A549 (cell line): ENCODE measurements around the gene AICDA. TPM values are rescaled to one million over a fixed set of nuclear protein-coding genes. Genes with fewer than 3 reads are reported as not detected.

Experiments
- ATAC-seq, 2 experiments: fragments of 200-7000 bp in 1 of 2; fragments of >200 bp in 1 of 2; cut with Nextera tagmentation in 1 of 2; cut with Tn5 transposase in 1 of 2; 3 replicates each; pipeline versions ENCODE4 v1.8.0 to v1.9.1; 2018 to 2020; ENCODE audit warnings: mild to moderate bottlenecking in 1 of 2, moderate library complexity in 1 of 2
- CTCF ChIA-PET: fragments of 300-600 bp; sonication (Branson Sonifier 250); formaldehyde crosslinking; extraction: SDS; loops from one replicate; lab custom pipeline; 2021; ENCODE audit warnings: antibody characterized with exemption, inconsistent platforms; lab: Yijun Ruan, JAX
- POLR2A ChIA-PET: fragments of 350-600 bp; formaldehyde crosslinking; extraction: SDS; loops from one replicate; lab custom pipeline; 2021; ENCODE audit warnings: antibody characterized with exemption, inconsistent platforms; lab: Yijun Ruan, JAX
- DNase-seq, 2 experiments: peaks; one replicate each; pipeline versions ENCODE4 v3.0.0 to v3.0.0-alpha.2; 2011 to 2016; ENCODE audit warnings: low read depth in 1 of 2, low spot score in 1 of 2
- FAIRE-seq: peaks from 2 replicates; lab custom pipeline; 2011; peaks lifted over from hg19 to GRCh38; lab: Jason Lieb, UNC
- H3K27ac ChIP-seq, 2 experiments: fragments of >200 bp; sonication (Bioruptor Twin); formaldehyde crosslinking; 3 replicates each; pipeline ENCODE4 v1.5.1; 2016 to 2017
- H3K4me1 ChIP-seq: fragments of >200 bp; sonication (Bioruptor Twin); formaldehyde crosslinking; 3 replicates; pipeline ENCODE4 v1.6.1; 2016
- H3K4me2 ChIP-seq: fragments of >200 bp; sonication (Bioruptor Twin); formaldehyde crosslinking; 3 replicates; pipeline ENCODE4 v1.6.1; 2016
- H3K4me3 ChIP-seq: fragments of >200 bp; sonication (Bioruptor Twin); formaldehyde crosslinking; 3 replicates; pipeline ENCODE4 v1.5.1; 2016
- H3K9me3 ChIP-seq: fragments of >200 bp; sonication (Bioruptor Twin); formaldehyde crosslinking; 3 replicates; pipeline ENCODE4 v1.6.1; 2016
- CBX8 ChIP-seq: fragments of 200-600 bp; sonication (generic); IDR thresholded peaks from 2 replicates; pipeline ENCODE4 v1.6.1; 2016
- CEBPB ChIP-seq, 2 experiments: fragments of >200 bp in 1 of 2; sonication (Bioruptor Twin) in 1 of 2; formaldehyde crosslinking in 1 of 2; IDR thresholded peaks; 2 replicates each; pipeline ENCODE4 v1.6.1; 2012 to 2016
- EHF ChIP-seq: fragments of 250-450 bp; sonication (Bioruptor Pico); IDR thresholded peaks from 2 replicates; pipeline ENCODE4 v1.5.0; 2020; ENCODE audit warnings: mild to moderate bottlenecking
- HEYL ChIP-seq: fragments of 250-450 bp; sonication (Bioruptor Pico); IDR thresholded peaks from 2 replicates; pipeline ENCODE4 v1.8.0; 2021; ENCODE audit warnings: mild to moderate bottlenecking, moderate library complexity
- HOXA7 ChIP-seq: fragments of 250-450 bp; sonication (Bioruptor Pico); IDR thresholded peaks from 2 replicates; pipeline ENCODE4 v1.5.0; 2020; ENCODE audit warnings: mild to moderate bottlenecking, moderate library complexity
- HOXB5 ChIP-seq: fragments of 250-450 bp; sonication (Bioruptor Pico); IDR thresholded peaks from 2 replicates; pipeline ENCODE4 v1.5.0; 2020; ENCODE audit warnings: mild to moderate bottlenecking, moderate library complexity
- MAFK ChIP-seq: fragments of 450-650 bp; IDR thresholded peaks from 2 replicates; pipeline ENCODE4 v1.6.1; 2014; ENCODE audit not compliant: partially characterized antibody
- MYC ChIP-seq: IDR thresholded peaks from 2 replicates; pipeline ENCODE4 v1.6.1; 2012; ENCODE audit warnings: mild to moderate bottlenecking, inconsistent platforms, low read length, improper control_type of control experiment, borderline replicate concordance
- NFE2L2 ChIP-seq: fragments of 150-350 bp; conservative IDR thresholded peaks from 2 replicates; pipeline ENCODE4 v1.6.1; 2014; ENCODE audit warnings: low read length
- POLR2A ChIP-seq: IDR thresholded peaks from 2 replicates; pipeline ENCODE4 v1.6.1; 2012; ENCODE audit warnings: mild to moderate bottlenecking, low read length
- POLR2AphosphoS2 ChIP-seq: conservative IDR thresholded peaks from 2 replicates; pipeline ENCODE4 v1.6.1; 2012; ENCODE audit warnings: low read length, improper control_type of control experiment, inconsistent platforms
- RARB ChIP-seq: fragments of 250-450 bp; sonication (Bioruptor Pico); IDR thresholded peaks from 2 replicates; pipeline ENCODE4 v1.8.0; 2021; ENCODE audit warnings: mild to moderate bottlenecking, moderate library complexity
- RCOR1 ChIP-seq: fragments of 150-350 bp; IDR thresholded peaks from 2 replicates; pipeline ENCODE4 v1.6.1; 2014; ENCODE audit warnings: antibody characterized with exemption, low read length, low read depth
- TP53 ChIP-seq: fragments of 250-450 bp; sonication (Bioruptor Pico); IDR thresholded peaks from 2 replicates; pipeline ENCODE4 v1.5.0; 2021; ENCODE audit warnings: mild to moderate bottlenecking, moderate library complexity
- USF2 ChIP-seq: fragments of 450-650 bp; IDR thresholded peaks from 2 replicates; pipeline ENCODE4 v1.6.1; 2014; ENCODE audit warnings: antibody characterized with exemption
- ZFP36 ChIP-seq: fragments of 450-650 bp; IDR thresholded peaks from 2 replicates; pipeline ENCODE4 v1.6.1; 2014; ENCODE audit warnings: borderline replicate concordance; ENCODE audit not compliant: partially characterized antibody
- WGBS: methylation state at CpG from one replicate; pipeline ENCODE4 v1.1.6; 2017; ENCODE audit errors: missing lambda C conversion rate; 5-methylcytosine and 5-hydroxymethylcytosine counted together
- polyA plus RNA-seq, 4 experiments: library from polyadenylated mRNA; depleted of rRNA in 3 of 4; stranded (reverse); fragments of >200 nt; fragmentation: RNase III in 1 of 4; extraction: RNeasy Plus Mini Kit Qiagen cat#74134 plus additional on column Dnase treatment in 1 of 4; gene quantifications; 2 replicates in 3 of 4; 3 replicates in 1 of 4; pipeline ENCODE4 v1.2.3, GENCODE V29; 2011 to 2017
- TF ChIP-seq, protein P1 (sequence below): fragments of >200 bp; sonication (Bioruptor Twin); formaldehyde crosslinking; IDR thresholded peaks from 2 replicates; pipeline ENCODE4 v1.6.1; 2016
- TF ChIP-seq, protein P2 (sequence below): fragments of 200-600 bp; sonication (generic); IDR thresholded peaks from 2 replicates; pipeline ENCODE4 v1.6.1; 2016; ENCODE audit warnings: antibody characterized with exemption, mild to moderate bottlenecking, moderate library complexity
- TF ChIP-seq, protein P3 (sequence below): fragments of >200 bp; sonication (Bioruptor Twin); formaldehyde crosslinking; IDR thresholded peaks from 3 replicates; pipeline ENCODE4 v1.6.1; 2016
- TF ChIP-seq, protein P4 (sequence below): IDR thresholded peaks from 2 replicates; pipeline ENCODE4 v1.6.1; 2012; ENCODE audit warnings: low read depth, borderline replicate concordance

The AICDA gene
- polyA plus RNA-seq, 2 of the 4 experiments (the other 2 are of a cell fraction), result 0.05 to 0.16 TPM

DNA sequence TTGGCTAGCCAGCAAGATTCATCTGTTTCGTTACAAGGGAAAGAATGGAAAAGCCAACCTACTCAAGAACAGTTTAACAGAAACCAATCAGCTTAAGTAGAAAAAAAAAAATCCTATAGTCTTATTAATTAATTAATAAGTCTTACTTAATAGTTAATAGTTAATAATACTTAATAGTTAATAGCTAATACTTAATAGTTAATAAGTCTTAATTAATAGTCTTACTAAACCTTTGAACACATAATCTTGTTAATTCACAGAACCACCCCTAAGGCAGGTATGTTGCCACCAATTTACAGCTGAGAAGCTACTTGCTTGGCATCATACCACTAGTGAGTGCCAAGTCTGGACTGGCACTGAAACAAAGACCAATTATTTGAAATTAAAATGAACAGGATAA, 30.1 kb upstream of the AICDA start:
- TF ChIP-seq EHF (no peak), USF2 (no peak), POLR2AphosphoS2 (no peak), POLR2A (no peak), RARB (CRISPR knock-in tag) (no peak), NFE2L2 (no peak)
- TF ChIP-seq, protein P1, sequence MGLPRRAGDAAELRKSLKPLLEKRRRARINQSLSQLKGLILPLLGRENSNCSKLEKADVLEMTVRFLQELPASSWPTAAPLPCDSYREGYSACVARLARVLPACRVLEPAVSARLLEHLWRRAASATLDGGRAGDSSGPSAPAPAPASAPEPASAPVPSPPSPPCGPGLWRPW, result no peak
- TF ChIP-seq, protein P2, sequence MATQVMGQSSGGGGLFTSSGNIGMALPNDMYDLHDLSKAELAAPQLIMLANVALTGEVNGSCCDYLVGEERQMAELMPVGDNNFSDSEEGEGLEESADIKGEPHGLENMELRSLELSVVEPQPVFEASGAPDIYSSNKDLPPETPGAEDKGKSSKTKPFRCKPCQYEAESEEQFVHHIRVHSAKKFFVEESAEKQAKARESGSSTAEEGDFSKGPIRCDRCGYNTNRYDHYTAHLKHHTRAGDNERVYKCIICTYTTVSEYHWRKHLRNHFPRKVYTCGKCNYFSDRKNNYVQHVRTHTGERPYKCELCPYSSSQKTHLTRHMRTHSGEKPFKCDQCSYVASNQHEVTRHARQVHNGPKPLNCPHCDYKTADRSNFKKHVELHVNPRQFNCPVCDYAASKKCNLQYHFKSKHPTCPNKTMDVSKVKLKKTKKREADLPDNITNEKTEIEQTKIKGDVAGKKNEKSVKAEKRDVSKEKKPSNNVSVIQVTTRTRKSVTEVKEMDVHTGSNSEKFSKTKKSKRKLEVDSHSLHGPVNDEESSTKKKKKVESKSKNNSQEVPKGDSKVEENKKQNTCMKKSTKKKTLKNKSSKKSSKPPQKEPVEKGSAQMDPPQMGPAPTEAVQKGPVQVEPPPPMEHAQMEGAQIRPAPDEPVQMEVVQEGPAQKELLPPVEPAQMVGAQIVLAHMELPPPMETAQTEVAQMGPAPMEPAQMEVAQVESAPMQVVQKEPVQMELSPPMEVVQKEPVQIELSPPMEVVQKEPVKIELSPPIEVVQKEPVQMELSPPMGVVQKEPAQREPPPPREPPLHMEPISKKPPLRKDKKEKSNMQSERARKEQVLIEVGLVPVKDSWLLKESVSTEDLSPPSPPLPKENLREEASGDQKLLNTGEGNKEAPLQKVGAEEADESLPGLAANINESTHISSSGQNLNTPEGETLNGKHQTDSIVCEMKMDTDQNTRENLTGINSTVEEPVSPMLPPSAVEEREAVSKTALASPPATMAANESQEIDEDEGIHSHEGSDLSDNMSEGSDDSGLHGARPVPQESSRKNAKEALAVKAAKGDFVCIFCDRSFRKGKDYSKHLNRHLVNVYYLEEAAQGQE, result no peak
- TF ChIP-seq, protein P3, sequence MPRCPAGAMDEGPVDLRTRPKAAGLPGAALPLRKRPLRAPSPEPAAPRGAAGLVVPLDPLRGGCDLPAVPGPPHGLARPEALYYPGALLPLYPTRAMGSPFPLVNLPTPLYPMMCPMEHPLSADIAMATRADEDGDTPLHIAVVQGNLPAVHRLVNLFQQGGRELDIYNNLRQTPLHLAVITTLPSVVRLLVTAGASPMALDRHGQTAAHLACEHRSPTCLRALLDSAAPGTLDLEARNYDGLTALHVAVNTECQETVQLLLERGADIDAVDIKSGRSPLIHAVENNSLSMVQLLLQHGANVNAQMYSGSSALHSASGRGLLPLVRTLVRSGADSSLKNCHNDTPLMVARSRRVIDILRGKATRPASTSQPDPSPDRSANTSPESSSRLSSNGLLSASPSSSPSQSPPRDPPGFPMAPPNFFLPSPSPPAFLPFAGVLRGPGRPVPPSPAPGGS, result no peak
- FAIRE-seq, result no peak
- Histone ChIP-seq H3K4me3 (no peak overlapping the region), H3K9me3 (no peaks in the 10 kb centered on the region), H3K4me1 (no peaks in the 10 kb centered on the region), H3K27ac (no peak overlapping the region), H3K4me2 (no peak overlapping the region)
- ATAC-seq, result no peak
- no peak for DNase-seq
- 85% methylated on average over 1 of the region's 1 CpG for WGBS
- POLR2A ChIA-PET, result interaction anchor here (0.7 kb wide), 1 partner anchor 307 kb away, joined by 3 read pairs; no protein-coding TSS in a partner anchor
- CTCF ChIA-PET, result interaction anchor here (0.5 to 1.2 kb wide), 7 partner anchors 12 to 248 kb away, joined by 3 to 6 read pairs (median 3); no protein-coding TSS in a partner anchor

DNA sequence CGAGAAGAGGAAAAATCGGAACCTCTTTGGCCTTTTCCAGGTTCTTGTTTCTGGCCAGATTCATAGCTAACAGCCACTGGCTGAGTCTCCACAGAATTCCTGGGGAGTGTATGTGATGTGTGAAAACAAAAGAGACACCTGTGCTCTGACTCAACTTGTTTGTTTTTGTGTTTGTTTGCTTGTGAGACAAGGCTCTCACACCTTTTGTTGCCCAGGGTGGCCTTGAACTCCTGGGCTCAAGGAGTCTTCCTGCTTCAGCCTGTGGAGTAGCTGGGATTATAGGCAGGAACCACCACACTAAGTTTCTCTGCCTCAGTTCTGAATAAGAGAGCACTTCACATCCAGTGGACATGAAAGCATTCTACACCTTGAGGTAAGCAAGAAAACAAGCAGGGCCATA, 27.3 kb upstream of the AICDA start:
- no peak for TF ChIP-seq RCOR1
- no peak for TF ChIP-seq TP53
- TF ChIP-seq ZFP36, result no peak
- no peak for TF ChIP-seq HOXB5
- ChIA-PET CTCF (interaction anchor here (0.6 to 1.4 kb wide), 3 partner anchors 92 to 1038 kb away, joined by 3 read pairs; no protein-coding TSS in a partner anchor), POLR2A (no interaction called here)
- H3K4me3 ChIP-seq, result no peak overlapping the region
- no peak overlapping the region for H3K27ac ChIP-seq
- H3K9me3 ChIP-seq, result no peaks in the 10 kb centered on the region
- 67% methylated on average over 2 of the region's 2 CpGs for WGBS
- H3K4me1 ChIP-seq, result no peaks in the 10 kb centered on the region
- DNase-seq (no peak), ATAC-seq (no peak), FAIRE-seq (no peak)
- H3K4me2 ChIP-seq, result no peak overlapping the region

DNA sequence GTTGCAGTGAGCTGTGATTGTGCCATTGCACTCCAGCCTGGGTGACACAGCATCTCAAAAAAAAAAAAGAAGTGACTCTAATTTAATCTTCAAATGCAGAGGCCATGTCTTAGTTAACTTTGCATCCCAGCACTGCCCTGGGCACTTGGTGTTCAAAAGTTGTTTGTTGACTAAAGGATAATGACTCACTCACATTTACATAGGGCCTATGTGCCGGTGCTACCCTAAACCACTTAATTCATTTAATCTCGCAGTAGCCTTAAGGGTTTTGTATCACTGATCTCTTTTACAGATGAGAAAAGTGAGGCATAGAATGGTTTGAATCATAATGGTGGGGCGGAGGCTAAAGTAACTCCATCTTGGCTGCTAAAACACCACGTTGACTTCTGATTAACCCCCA, 26.3 kb upstream of the AICDA start:
- Histone ChIP-seq H3K4me1 (no peaks in the 10 kb centered on the region), H3K27ac (no peak overlapping the region), H3K4me3 (no peak overlapping the region), H3K9me3 (no peaks in the 10 kb centered on the region), H3K4me2 (no peak overlapping the region)
- ChIA-PET POLR2A (no interaction called here), CTCF (interaction anchor here (1.4 kb wide), 1 partner anchor 91 kb away, joined by 3 read pairs; no protein-coding TSS in a partner anchor)
- 47% methylated on average over 4 of the region's 4 CpGs for WGBS
- no peak for TF ChIP-seq CBX8
- no peak for TF ChIP-seq MYC
- TF ChIP-seq, protein P4, sequence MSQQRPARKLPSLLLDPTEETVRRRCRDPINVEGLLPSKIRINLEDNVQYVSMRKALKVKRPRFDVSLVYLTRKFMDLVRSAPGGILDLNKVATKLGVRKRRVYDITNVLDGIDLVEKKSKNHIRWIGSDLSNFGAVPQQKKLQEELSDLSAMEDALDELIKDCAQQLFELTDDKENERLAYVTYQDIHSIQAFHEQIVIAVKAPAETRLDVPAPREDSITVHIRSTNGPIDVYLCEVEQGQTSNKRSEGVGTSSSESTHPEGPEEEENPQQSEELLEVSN, result no peak
- no peak for TF ChIP-seq CEBPB (IDR thresholded peaks at IDR 0.05)
- no peak for TF ChIP-seq HOXA7 (CRISPR knock-in tag)
- TF ChIP-seq HEYL (CRISPR knock-in tag), result no peak
- TF ChIP-seq MAFK, result no peak
- ATAC-seq (no peak), DNase-seq (no peak), FAIRE-seq (no peak)
